Peyer's patch (tissue), 4 donors: ENCODE measurements around the gene CDC42BPA.

Experiments used
- POLR2A ChIP-seq, 2 donors: fragments of 450-650 bp; IDR thresholded peaks; one replicate each; pipeline ENCODE4 v1.5.1; 2017; ENCODE audit warnings: antibody characterized with exemption in 2 of 2, mild to moderate bottlenecking in 2 of 2, moderate library complexity in 2 of 2
- TF ChIP-seq, protein P1 (sequence below), 6 experiments: fragments of 450-650 bp in 4 of 6; fragments of 200-600 bp in 2 of 6; sonication (generic) in 1 of 6; IDR thresholded peaks; one replicate each; pipeline ENCODE4 v1.5.1; 2017 to 2019; ENCODE audit warnings: antibody characterized with exemption in 6 of 6, mild to moderate bottlenecking in 3 of 6, moderate library complexity in 1 of 6

DNA sequence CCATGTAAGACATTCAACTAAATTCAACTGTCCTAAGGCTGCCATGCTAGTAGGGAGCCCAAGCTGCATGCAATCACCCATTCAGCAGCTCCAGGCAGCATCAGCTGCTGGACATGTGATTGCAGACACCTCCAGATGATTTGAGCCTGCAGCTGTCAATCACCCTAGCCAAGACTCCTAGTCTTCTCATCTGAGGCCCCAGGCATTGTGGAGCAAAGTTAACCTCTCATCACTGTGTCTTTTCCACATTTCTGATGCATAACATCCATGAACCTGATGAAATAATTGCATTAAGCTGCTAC, 5.6 kb upstream of the CDC42BPA start:
- TF ChIP-seq, protein P1, sequence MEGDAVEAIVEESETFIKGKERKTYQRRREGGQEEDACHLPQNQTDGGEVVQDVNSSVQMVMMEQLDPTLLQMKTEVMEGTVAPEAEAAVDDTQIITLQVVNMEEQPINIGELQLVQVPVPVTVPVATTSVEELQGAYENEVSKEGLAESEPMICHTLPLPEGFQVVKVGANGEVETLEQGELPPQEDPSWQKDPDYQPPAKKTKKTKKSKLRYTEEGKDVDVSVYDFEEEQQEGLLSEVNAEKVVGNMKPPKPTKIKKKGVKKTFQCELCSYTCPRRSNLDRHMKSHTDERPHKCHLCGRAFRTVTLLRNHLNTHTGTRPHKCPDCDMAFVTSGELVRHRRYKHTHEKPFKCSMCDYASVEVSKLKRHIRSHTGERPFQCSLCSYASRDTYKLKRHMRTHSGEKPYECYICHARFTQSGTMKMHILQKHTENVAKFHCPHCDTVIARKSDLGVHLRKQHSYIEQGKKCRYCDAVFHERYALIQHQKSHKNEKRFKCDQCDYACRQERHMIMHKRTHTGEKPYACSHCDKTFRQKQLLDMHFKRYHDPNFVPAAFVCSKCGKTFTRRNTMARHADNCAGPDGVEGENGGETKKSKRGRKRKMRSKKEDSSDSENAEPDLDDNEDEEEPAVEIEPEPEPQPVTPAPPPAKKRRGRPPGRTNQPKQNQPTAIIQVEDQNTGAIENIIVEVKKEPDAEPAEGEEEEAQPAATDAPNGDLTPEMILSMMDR (IDR thresholded peaks at IDR 0.05) = no peak
- no peak for TF ChIP-seq POLR2A (IDR thresholded peaks at IDR 0.05)
